ENCODE results near the gene OLFML1. TPM values are rescaled to one million over a fixed set of nuclear protein-coding genes. Genes with fewer than 3 reads are reported as not detected.

OLFML1 gene
- polyA plus RNA-seq, 3 donors from 2014 or later = 0.13 to 0.18 TPM; not detected in 1

GRCh38 chr11:7533199-7534041, 48.1 kb downstream of the OLFML1 start:
- Mint-ChIP-seq H3K9me3 (peaks cover 0 to 1% (median 0%) of the 10 kb centered on the region in 6 donors), H3K27ac (peak overlapping the region in 2 of 6 donors; percentile 18 to 26), H3K4me3 (no peak overlapping the region), H3K36me3 (peaks cover 0 to 7% (median 7%) of the 10 kb centered on the region in 3 donors), H3K4me1 (peaks cover 27 to 40% of the 10 kb centered on the region in 2 donors), H3K27me3 (ENCODE audit: low read depth in 3 of 3) (peaks cover 0 to 6% (median 0%) of the 10 kb centered on the region in 3 donors)
- DNase-seq = no peak

GRCh38 chr11:7534042-7534378, 48.7 kb downstream of the OLFML1 start:
- Mint-ChIP-seq H3K9me3 (peaks cover 0 to 1% (median 0%) of the 10 kb centered on the region in 6 donors), H3K36me3 (peaks cover 0 to 7% (median 5%) of the 10 kb centered on the region in 3 donors), H3K27me3 (ENCODE audit: low read depth in 3 of 3) (peaks cover 0 to 6% (median 0%) of the 10 kb centered on the region in 3 donors), H3K27ac (peak overlapping the region in 2 of 6 donors; percentile 18 to 26), H3K4me3 (no peak overlapping the region), H3K4me1 (peaks cover 31 to 40% of the 10 kb centered on the region in 2 donors)
- no peak for DNase-seq

- H3K9me3 Mint-ChIP-seq = peaks cover 0 to 1% (median 0%) of the 10 kb centered on the region in 6 donors
- no peak overlapping the region for H3K4me3 Mint-ChIP-seq
- DNase-seq = no peak
- peaks cover 0 to 7% (median 5%) of the 10 kb centered on the region in 3 donors for H3K36me3 Mint-ChIP-seq
- peak overlapping the region in 1 of 6 donors; percentile 42 for H3K27ac Mint-ChIP-seq
- H3K4me1 Mint-ChIP-seq = peaks cover 31 to 47% of the 10 kb centered on the region in 2 donors
- peaks cover 0 to 4% (median 0%) of the 10 kb centered on the region in 3 donors for H3K27me3 Mint-ChIP-seq (ENCODE audit: low read depth in 3 of 3)
These were observed 50.8 kb downstream of the OLFML1 start for GRCh38 chr11:7536100-7536499.

GRCh38 chr11:7537265-7537664, 52.0 kb downstream of the OLFML1 start:
- peak overlapping the region in 2 of 6 donors; percentile 53 to 84 for H3K27ac Mint-ChIP-seq
- H3K27me3 Mint-ChIP-seq (ENCODE audit: low read depth in 3 of 3) = peaks cover 0 to 4% (median 0%) of the 10 kb centered on the region in 3 donors
- H3K9me3 Mint-ChIP-seq = peaks cover 0 to 1% (median 0%) of the 10 kb centered on the region in 6 donors
- H3K36me3 Mint-ChIP-seq = no peaks in the 10 kb centered on the region
- H3K4me3 Mint-ChIP-seq = peak overlapping the region in 4 of 5 donors; percentile 67 to 82 (median 79)
- H3K4me1 Mint-ChIP-seq = peaks cover 31 to 47% of the 10 kb centered on the region in 2 donors
- DNase-seq = no peak

GRCh38 chr11:7538031-7538430, 52.7 kb downstream of the OLFML1 start:
- Mint-ChIP-seq H3K4me3 (peak overlapping the region; percentile 67 to 82 (median 76)), H3K27me3 (ENCODE audit: low read depth in 3 of 3) (peaks cover 0 to 4% (median 0%) of the 10 kb centered on the region in 3 donors), H3K9me3 (peaks cover 0 to 1% (median 0%) of the 10 kb centered on the region in 6 donors), H3K36me3 (no peaks in the 10 kb centered on the region), H3K27ac (peak overlapping the region; percentile 8 to 84 (median 50)), H3K4me1 (peaks cover 31 to 47% of the 10 kb centered on the region in 2 donors)
- DNase-seq = peak; percentile 30 to 42 (median 38)

- Mint-ChIP-seq H3K27me3 (ENCODE audit: low read depth in 3 of 3) (peaks cover 0 to 4% (median 0%) of the 10 kb centered on the region in 3 donors), H3K4me3 (peak overlapping the region; percentile 67 to 82 (median 76)), H3K9me3 (peaks cover 0 to 1% (median 0%) of the 10 kb centered on the region in 6 donors), H3K4me1 (peaks cover 31 to 42% of the 10 kb centered on the region in 2 donors), H3K36me3 (no peaks in the 10 kb centered on the region), H3K27ac (peak overlapping the region in 5 of 6 donors; percentile 28 to 84 (median 53))
- DNase-seq = no peak
These were observed 53.5 kb downstream of the OLFML1 start for GRCh38 chr11:7538466-7539454.

- Mint-ChIP-seq H3K36me3 (no peaks in the 10 kb centered on the region), H3K4me1 (peaks cover 31 to 37% of the 10 kb centered on the region in 2 donors), H3K9me3 (peaks cover 0 to 1% (median 0%) of the 10 kb centered on the region in 6 donors), H3K27ac (no peak overlapping the region), H3K4me3 (no peak overlapping the region), H3K27me3 (ENCODE audit: low read depth in 3 of 3) (no peaks in the 10 kb centered on the region)
- no peak for DNase-seq
These were observed 55.7 kb downstream of the OLFML1 start for GRCh38 chr11:7540830-7541555.

- no peak overlapping the region for H3K27ac Mint-ChIP-seq
- peaks cover 8 to 14% of the 10 kb centered on the region in 2 donors for H3K4me1 Mint-ChIP-seq
- H3K36me3 Mint-ChIP-seq = peaks cover 0 to 5% (median 0%) of the 10 kb centered on the region in 3 donors
- no peaks in the 10 kb centered on the region for H3K9me3 Mint-ChIP-seq
- peaks cover 0 to 2% (median 0%) of the 10 kb centered on the region in 3 donors for H3K27me3 Mint-ChIP-seq (ENCODE audit: low read depth in 3 of 3)
- H3K4me3 Mint-ChIP-seq = no peak overlapping the region
- no peak for DNase-seq
These were observed 58.0 kb downstream of the OLFML1 start for GRCh38 chr11:7543302-7543701.

GRCh38 chr11:7544021-7544420, 58.7 kb downstream of the OLFML1 start:
- peak overlapping the region in 1 of 6 donors; percentile 6 for H3K27ac Mint-ChIP-seq
- peaks cover 0 to 5% (median 0%) of the 10 kb centered on the region in 3 donors for H3K36me3 Mint-ChIP-seq
- no peaks in the 10 kb centered on the region for H3K9me3 Mint-ChIP-seq
- peaks cover 0 to 2% (median 0%) of the 10 kb centered on the region in 3 donors for H3K27me3 Mint-ChIP-seq (ENCODE audit: low read depth in 3 of 3)
- H3K4me1 Mint-ChIP-seq = peaks cover under 1 to 7% of the 10 kb centered on the region in 2 donors
- no peak for DNase-seq
- H3K4me3 Mint-ChIP-seq = no peak overlapping the region

- Mint-ChIP-seq H3K27me3 (ENCODE audit: low read depth in 3 of 3) (peaks cover 0 to 2% (median 2%) of the 10 kb centered on the region in 3 donors), H3K27ac (no peak overlapping the region), H3K4me3 (no peak overlapping the region), H3K9me3 (no peaks in the 10 kb centered on the region), H3K4me1 (no peaks in the 10 kb centered on the region), H3K36me3 (peaks cover 0 to 15% (median 7%) of the 10 kb centered on the region in 3 donors)
- DNase-seq = no peak
These were observed 60.3 kb downstream of the OLFML1 start for GRCh38 chr11:7545611-7546010.

GRCh38 chr11:7546324-7546791, 61.1 kb downstream of the OLFML1 start:
- Mint-ChIP-seq H3K27ac (peak overlapping the region in 1 of 6 donors; percentile 35), H3K27me3 (ENCODE audit: low read depth in 3 of 3) (peaks cover 0 to 2% (median 2%) of the 10 kb centered on the region in 3 donors), H3K4me1 (no peaks in the 10 kb centered on the region), H3K9me3 (no peaks in the 10 kb centered on the region), H3K36me3 (peaks cover 0 to 15% (median 7%) of the 10 kb centered on the region in 3 donors), H3K4me3 (no peak overlapping the region)
- DNase-seq = no peak

GRCh38 chr11:7547687-7548086, 62.4 kb downstream of the OLFML1 start:
- H3K27ac Mint-ChIP-seq = no peak overlapping the region

More at GRCh38 chr11:7547687-7548086, 62.4 kb downstream of the OLFML1 start:
- peaks cover 0 to 15% (median 7%) of the 10 kb centered on the region in 3 donors for H3K36me3 Mint-ChIP-seq
- DNase-seq = no peak
- peaks cover 0 to 2% (median 2%) of the 10 kb centered on the region in 3 donors for H3K27me3 Mint-ChIP-seq (ENCODE audit: low read depth in 3 of 3)
- no peaks in the 10 kb centered on the region for H3K4me1 Mint-ChIP-seq
- no peaks in the 10 kb centered on the region for H3K9me3 Mint-ChIP-seq
- no peak overlapping the region for H3K4me3 Mint-ChIP-seq
